ENCODE results near the gene MAG.

The MAG gene

DNA sequence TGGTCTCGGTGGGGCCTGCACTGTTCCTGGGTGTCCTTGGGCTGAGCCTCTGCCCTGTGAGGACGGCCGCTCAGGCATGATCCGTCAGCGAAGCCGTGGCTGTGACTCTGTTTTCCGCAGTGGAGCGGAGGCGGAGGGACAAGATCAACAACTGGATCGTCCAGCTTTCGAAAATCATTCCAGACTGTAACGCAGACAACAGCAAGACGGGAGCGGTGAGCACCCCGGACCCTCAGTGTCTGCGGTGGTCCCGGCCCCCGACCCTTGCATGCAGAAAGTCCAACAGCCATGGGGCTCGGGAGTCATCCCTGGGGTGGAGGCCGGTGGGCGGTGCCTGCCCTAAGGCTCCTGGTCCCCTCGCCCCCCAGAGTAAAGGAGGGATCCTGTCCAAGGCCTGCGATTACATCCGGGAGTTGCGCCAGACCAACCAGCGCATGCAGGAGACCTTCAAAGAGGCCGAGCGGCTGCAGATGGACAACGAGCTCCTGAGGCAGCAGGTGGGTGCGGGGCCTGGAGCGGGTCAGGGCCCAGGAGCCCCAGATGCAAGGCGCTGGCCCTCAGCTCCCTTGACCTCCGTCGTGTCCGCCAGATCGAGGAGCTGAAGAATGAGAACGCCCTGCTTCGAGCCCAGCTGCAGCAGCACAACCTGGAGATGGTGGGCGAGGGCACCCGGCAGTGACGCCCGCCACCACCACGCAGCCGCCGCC, 13.2 kb upstream of the MAG start:
- TF ChIP-seq REST (IDR thresholded peaks at IDR 0.05; ENCODE audit: insufficient read depth in 1 of 2, low read depth in 2 of 2, low read length in 2 of 2) = no peak
- no peak for TF ChIP-seq TAF1 (IDR thresholded peaks at IDR 0.05; ENCODE audit: borderline replicate concordance, insufficient read depth, low read length)
- no peak for TF ChIP-seq POLR2AphosphoS5 (IDR thresholded peaks at IDR 0.05; ENCODE audit: low read depth, low read length)

DNA sequence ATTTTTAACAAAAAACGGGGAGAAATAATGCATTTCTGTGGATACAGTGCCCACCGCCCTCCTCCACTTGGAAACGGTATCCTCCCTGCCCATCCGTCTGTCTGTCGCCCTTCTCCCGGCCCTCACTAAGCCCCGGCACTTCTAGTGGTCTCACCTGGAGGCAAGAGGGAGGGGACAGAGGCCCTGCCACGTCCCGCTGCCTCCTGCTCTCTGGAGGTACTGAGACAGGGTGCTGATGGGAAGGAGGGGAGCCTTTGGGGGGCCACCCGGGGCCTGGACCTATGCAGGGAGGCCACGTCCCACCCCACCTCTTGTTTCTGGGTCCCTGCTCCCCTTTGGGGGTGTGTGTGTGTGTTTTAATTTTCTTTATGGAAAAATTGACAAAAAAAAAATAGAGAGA, 12.6 kb upstream of the MAG start:
- TF ChIP-seq SIN3A (IDR thresholded peaks at IDR 0.05; ENCODE audit: borderline replicate concordance, insufficient read depth, low read length) (no peak), TAF1 (IDR thresholded peaks at IDR 0.05; ENCODE audit: borderline replicate concordance, insufficient read depth, low read length) (no peak), FOXP2 (optimal IDR thresholded peaks at IDR 0.05; ENCODE audit: borderline replicate concordance, extremely low read depth, extremely low read length, insufficient read depth) (no peak), REST (IDR thresholded peaks at IDR 0.05; ENCODE audit: insufficient read depth in 1 of 2, low read depth in 2 of 2, low read length in 2 of 2) (no peak), POLR2AphosphoS5 (IDR thresholded peaks at IDR 0.05; ENCODE audit: low read depth, low read length) (no peak)

DNA sequence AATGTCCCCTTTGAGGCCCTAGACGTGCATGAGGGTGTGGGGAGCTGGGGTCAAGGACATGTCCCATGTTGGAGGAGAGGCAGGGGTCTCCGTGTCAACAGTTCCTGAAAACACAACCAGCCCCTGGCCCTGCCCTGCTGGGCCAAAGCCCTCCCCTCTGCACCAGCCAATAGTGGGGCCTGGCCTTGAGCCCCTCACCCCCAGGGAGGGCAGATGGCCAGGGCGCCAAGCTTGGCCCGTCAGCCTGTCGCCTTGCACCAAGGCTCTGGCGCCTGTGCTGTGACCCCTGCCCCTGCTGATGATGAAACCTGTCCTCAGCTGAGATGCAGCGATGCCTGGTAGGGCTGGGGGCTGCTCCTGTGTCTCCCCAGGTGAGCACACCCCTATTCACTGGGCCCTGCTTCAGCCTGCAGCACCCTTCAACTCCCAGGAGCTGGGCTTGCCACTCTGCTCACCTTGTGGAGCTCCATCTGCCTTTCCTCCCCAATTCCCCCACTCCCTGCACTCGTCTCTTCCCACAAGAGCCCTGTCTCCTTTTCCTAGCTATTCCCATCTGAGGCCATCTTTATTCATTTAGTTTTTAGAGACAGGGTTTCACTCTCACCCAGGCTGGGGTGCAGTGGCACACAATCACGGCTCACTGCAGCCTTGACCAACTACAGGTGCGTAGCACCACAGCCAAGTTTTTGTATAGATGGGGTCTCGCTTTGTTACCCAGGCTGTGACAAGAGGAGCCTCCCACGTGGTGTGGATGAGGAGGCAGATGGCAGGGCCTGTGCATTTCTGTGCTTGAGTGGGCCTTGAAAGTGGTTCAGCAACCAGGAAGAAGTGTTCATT, 11.8 kb upstream of the MAG start:
- TF ChIP-seq REST (IDR thresholded peaks at IDR 0.05; ENCODE audit: insufficient read depth in 1 of 2, low read depth in 2 of 2, low read length in 2 of 2) = no peak
- TF ChIP-seq SIN3A (IDR thresholded peaks at IDR 0.05; ENCODE audit: borderline replicate concordance, insufficient read depth, low read length) = no peak
- TF ChIP-seq TAF1 (IDR thresholded peaks at IDR 0.05; ENCODE audit: borderline replicate concordance, insufficient read depth, low read length) = no peak
- no peak for TF ChIP-seq FOXP2 (optimal IDR thresholded peaks at IDR 0.05; ENCODE audit: borderline replicate concordance, extremely low read depth, extremely low read length, insufficient read depth)
- no peak for TF ChIP-seq POLR2AphosphoS5 (IDR thresholded peaks at IDR 0.05; ENCODE audit: low read depth, low read length)

GRCh38 chr19:35281303-35281702, 10.7 kb upstream of the MAG start:
- TF ChIP-seq TAF1 (IDR thresholded peaks at IDR 0.05; ENCODE audit: borderline replicate concordance, insufficient read depth, low read length) (no peak), REST (IDR thresholded peaks at IDR 0.05; ENCODE audit: insufficient read depth in 1 of 2, low read depth in 2 of 2, low read length in 2 of 2) (no peak), POLR2AphosphoS5 (IDR thresholded peaks at IDR 0.05; ENCODE audit: low read depth, low read length) (no peak), SIN3A (IDR thresholded peaks at IDR 0.05; ENCODE audit: borderline replicate concordance, insufficient read depth, low read length) (no peak), FOXP2 (optimal IDR thresholded peaks at IDR 0.05; ENCODE audit: borderline replicate concordance, extremely low read depth, extremely low read length, insufficient read depth) (no peak)

Data from PFSK-1 (cell line).